H9 (cell line): ENCODE data around the gene KIF3B. TPM values are rescaled to one million over a fixed set of nuclear protein-coding genes. Genes with fewer than 3 reads are reported as not detected.

Experiments
- DNase-seq: peaks from one replicate; pipeline ENCODE4 v3.0.0-alpha.2; 2017
- H2AFZ ChIP-seq: one replicate; pipeline ENCODE4 v1.6.1; 2013; ENCODE audit warnings: mild to moderate bottlenecking, low read length, control low read depth, moderate library complexity
- H2AK5ac ChIP-seq: 2 replicates; pipeline ENCODE4 v1.6.1; 2013; ENCODE audit warnings: low read length, control low read depth, mixed read lengths; ENCODE audit not compliant: insufficient read length
- H2BK120ac ChIP-seq: one replicate; pipeline ENCODE4 v1.6.1; 2013; ENCODE audit warnings: low read depth, mild to moderate bottlenecking, low read length, control low read depth, inconsistent platforms; ENCODE audit not compliant: poor library complexity, severe bottlenecking
- H2BK12ac ChIP-seq: 2 replicates; pipeline ENCODE4 v1.6.1; 2013; ENCODE audit warnings: low read length, control low read depth, mixed read lengths, low read depth; ENCODE audit not compliant: insufficient read length
- H2BK15ac ChIP-seq: 2 replicates; pipeline ENCODE4 v1.6.1; 2013; ENCODE audit warnings: low read depth, low read length, control low read depth
- H2BK20ac ChIP-seq: one replicate; pipeline ENCODE4 v1.6.1; 2013; ENCODE audit warnings: low read depth, mild to moderate bottlenecking, low read length, control low read depth, inconsistent platforms; ENCODE audit not compliant: poor library complexity, severe bottlenecking
- H2BK5ac ChIP-seq: 2 replicates; pipeline ENCODE4 v1.6.1; 2013; ENCODE audit warnings: low read length, control low read depth, mixed read lengths; ENCODE audit not compliant: insufficient read length
- H3K14ac ChIP-seq: 2 replicates; pipeline ENCODE4 v1.6.1; 2013; ENCODE audit warnings: low read length, control low read depth; ENCODE audit not compliant: insufficient read depth
- H3K18ac ChIP-seq: 2 replicates; pipeline ENCODE4 v1.6.1; 2013; ENCODE audit warnings: low read depth, mild to moderate bottlenecking, mixed read lengths, low read length, control low read depth; ENCODE audit not compliant: insufficient read length
- H3K23ac ChIP-seq: 2 replicates; pipeline ENCODE4 v1.6.1; 2013; ENCODE audit warnings: low read length, control low read depth, mixed read lengths, low read depth; ENCODE audit not compliant: insufficient read length
- H3K23me2 ChIP-seq: 2 replicates; pipeline ENCODE4 v1.6.1; 2013; ENCODE audit warnings: low read depth, mild to moderate bottlenecking, mixed read lengths, low read length, control low read depth; ENCODE audit not compliant: insufficient read length, poor library complexity, severe bottlenecking
- H3K27ac ChIP-seq: 2 replicates; pipeline ENCODE4 v1.5.1; 2013; ENCODE audit warnings: low read length, control low read depth, mixed read lengths, low read depth; ENCODE audit not compliant: insufficient read length
- H3K27me3 ChIP-seq: 2 replicates; pipeline ENCODE4 v1.6.1; 2013; ENCODE audit warnings: low read length, control low read depth, inconsistent platforms; ENCODE audit not compliant: insufficient read depth
- H3K4ac ChIP-seq: 2 replicates; pipeline ENCODE4 v1.6.1; 2013; ENCODE audit warnings: low read depth, mild to moderate bottlenecking, control low read depth, inconsistent platforms, low read length, moderate library complexity
- H3K4me1 ChIP-seq: 2 replicates; pipeline ENCODE4 v1.6.1; 2013; ENCODE audit warnings: low read length, control low read depth, inconsistent platforms; ENCODE audit not compliant: insufficient read depth
- H3K4me2 ChIP-seq: 2 replicates; pipeline ENCODE4 v1.6.1; 2013; ENCODE audit warnings: low read length, control low read depth, mixed read lengths; ENCODE audit not compliant: insufficient read length, insufficient read depth
- H3K56ac ChIP-seq: 2 replicates; pipeline ENCODE4 v1.6.1; 2013; ENCODE audit warnings: low read depth, mild to moderate bottlenecking, mixed read lengths, low read length, control low read depth; ENCODE audit not compliant: insufficient read length
- H3K79me1 ChIP-seq: 2 replicates; pipeline ENCODE4 v1.6.1; 2013; ENCODE audit warnings: low read depth, mild to moderate bottlenecking, moderate library complexity, low read length, control low read depth, inconsistent platforms; ENCODE audit not compliant: insufficient read depth, poor library complexity, severe bottlenecking
- H3K79me2 ChIP-seq: 2 replicates; pipeline ENCODE4 v1.6.1; 2013; ENCODE audit warnings: low read length, control low read depth, inconsistent platforms; ENCODE audit not compliant: insufficient read depth
- H3K9ac ChIP-seq: 2 replicates; pipeline ENCODE4 v1.6.1; 2013; ENCODE audit warnings: low read length, control low read depth, mixed read lengths; ENCODE audit not compliant: insufficient read length; ENCODE audit errors: extremely low read depth
- H3K9me3 ChIP-seq: one replicate; pipeline ENCODE4 v1.6.1; 2013; ENCODE audit warnings: low read depth, low read length, inconsistent platforms; ENCODE audit not compliant: control insufficient read depth
- H3T11ph ChIP-seq: one replicate; pipeline ENCODE4 v1.6.1; 2013; ENCODE audit warnings: mild to moderate bottlenecking, low read length, control low read depth, inconsistent platforms
- H4K20me1 ChIP-seq: one replicate; pipeline ENCODE4 v1.6.1; 2013; ENCODE audit not compliant: control insufficient read depth, insufficient read length, insufficient read depth
- H4K5ac ChIP-seq: 2 replicates; pipeline ENCODE4 v1.6.1; 2013; ENCODE audit warnings: low read depth, mild to moderate bottlenecking, mixed read lengths, low read length, control low read depth; ENCODE audit not compliant: insufficient read length
- H4K8ac ChIP-seq: replicated peaks from 2 replicates; pipeline ENCODE4 v1.6.1; 2013; ENCODE audit warnings: low read length, control low read depth, mixed read lengths, low read depth; ENCODE audit not compliant: insufficient read length
- H4K91ac ChIP-seq: 2 replicates; pipeline ENCODE4 v1.6.1; 2013; ENCODE audit warnings: low read depth, mild to moderate bottlenecking, moderate library complexity, mixed read lengths, low read length, control low read depth; ENCODE audit not compliant: insufficient read length
- H3K27ac Mint-ChIP-seq, 3 experiments: 2 replicates in 2 of 3; 3 replicates in 1 of 3; pipeline ENCODE4 v1.8.0; 2020 to 2021; ENCODE audit warnings: mixed read lengths in 3 of 3, mild to moderate bottlenecking in 1 of 3, moderate library complexity in 1 of 3
- H3K27me3 Mint-ChIP-seq: 2 replicates; pipeline ENCODE4 v1.8.0; 2021; ENCODE audit warnings: low read depth, mild to moderate bottlenecking, moderate library complexity, mixed read lengths
- H3K36me3 Mint-ChIP-seq, 3 experiments: 2 replicates in 2 of 3; 3 replicates in 1 of 3; pipeline ENCODE4 v1.8.0; 2020 to 2021; ENCODE audit warnings: low read depth in 3 of 3, mixed read lengths in 3 of 3; ENCODE audit not compliant: insufficient read depth in 1 of 3
- H3K4me1 Mint-ChIP-seq, 2 experiments: 2 replicates each; pipeline ENCODE4 v1.8.0; 2020; ENCODE audit warnings: mixed read lengths in 2 of 2
- H3K4me3 Mint-ChIP-seq, 2 experiments: 2 replicates in 1 of 2; 3 replicates in 1 of 2; pipeline ENCODE4 v1.8.0; 2020 to 2021; ENCODE audit warnings: mild to moderate bottlenecking in 2 of 2, mixed read lengths in 2 of 2, moderate library complexity in 1 of 2
- H3K9me3 Mint-ChIP-seq, 2 experiments: 2 replicates in 1 of 2; 3 replicates in 1 of 2; pipeline ENCODE4 v1.8.0; 2020; ENCODE audit warnings: mild to moderate bottlenecking in 2 of 2, mixed read lengths in 2 of 2, moderate library complexity in 1 of 2
- WGBS: extraction: QIAGEN DNeasy Blood & Tissue Kit; methylation state at CpG from one replicate; pipeline ENCODE4 v1.1.7; 2013; ENCODE audit warnings: missing lambda C conversion rate, low lambda C conversion rate, mixed read lengths; ENCODE audit not compliant: insufficient read length; ENCODE audit errors: extremely low coverage; 5-methylcytosine and 5-hydroxymethylcytosine counted together
- total RNA-seq: library from RNA; stranded (reverse); gene quantifications from 2 replicates; pipeline ENCODE4 v1.2.1, GENCODE V29; 2021
- TF ChIP-seq, protein P1 (sequence below): fragments of 200-600 bp; sonication (generic); conservative IDR thresholded peaks from 3 replicates; pipeline ENCODE4 v1.8.0; 2021; ENCODE audit warnings: antibody characterized with exemption, mild to moderate bottlenecking

KIF3B gene
- total RNA-seq, 1 experiment from 2014 or later = 29.7 TPM

- no peak overlapping the region for H2AK5ac ChIP-seq
- H3T11ph ChIP-seq = no peak overlapping the region
- TF ChIP-seq, protein P1, sequence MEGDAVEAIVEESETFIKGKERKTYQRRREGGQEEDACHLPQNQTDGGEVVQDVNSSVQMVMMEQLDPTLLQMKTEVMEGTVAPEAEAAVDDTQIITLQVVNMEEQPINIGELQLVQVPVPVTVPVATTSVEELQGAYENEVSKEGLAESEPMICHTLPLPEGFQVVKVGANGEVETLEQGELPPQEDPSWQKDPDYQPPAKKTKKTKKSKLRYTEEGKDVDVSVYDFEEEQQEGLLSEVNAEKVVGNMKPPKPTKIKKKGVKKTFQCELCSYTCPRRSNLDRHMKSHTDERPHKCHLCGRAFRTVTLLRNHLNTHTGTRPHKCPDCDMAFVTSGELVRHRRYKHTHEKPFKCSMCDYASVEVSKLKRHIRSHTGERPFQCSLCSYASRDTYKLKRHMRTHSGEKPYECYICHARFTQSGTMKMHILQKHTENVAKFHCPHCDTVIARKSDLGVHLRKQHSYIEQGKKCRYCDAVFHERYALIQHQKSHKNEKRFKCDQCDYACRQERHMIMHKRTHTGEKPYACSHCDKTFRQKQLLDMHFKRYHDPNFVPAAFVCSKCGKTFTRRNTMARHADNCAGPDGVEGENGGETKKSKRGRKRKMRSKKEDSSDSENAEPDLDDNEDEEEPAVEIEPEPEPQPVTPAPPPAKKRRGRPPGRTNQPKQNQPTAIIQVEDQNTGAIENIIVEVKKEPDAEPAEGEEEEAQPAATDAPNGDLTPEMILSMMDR = no peak
- H3K9ac ChIP-seq = no peak overlapping the region
- no peak overlapping the region for H2BK5ac ChIP-seq
- peaks cover 6% of the 10 kb centered on the region for H3K23me2 ChIP-seq
- H3K56ac ChIP-seq = no peak overlapping the region
- peaks cover 86% of the 10 kb centered on the region for H3K27me3 Mint-ChIP-seq
- H2BK12ac ChIP-seq = no peak overlapping the region
- H3K27me3 ChIP-seq = peaks cover 31% of the 10 kb centered on the region
- no peaks in the 10 kb centered on the region for H3K79me2 ChIP-seq
- no peak overlapping the region for H4K8ac ChIP-seq
- H2BK15ac ChIP-seq = no peak overlapping the region
- H2AFZ ChIP-seq = no peak overlapping the region
- H3K27ac ChIP-seq = no peak overlapping the region
- no peak overlapping the region for H3K23ac ChIP-seq
- H4K5ac ChIP-seq = no peak overlapping the region
- DNase-seq = no peak
- no peak overlapping the region for H3K18ac ChIP-seq
- H3K14ac ChIP-seq = no peak overlapping the region
- no peaks in the 10 kb centered on the region for H4K20me1 ChIP-seq
- H3K9me3 ChIP-seq = no peaks in the 10 kb centered on the region
- H3K4me3 Mint-ChIP-seq = peak overlapping the region; percentile 62 to 80
- no peak overlapping the region for H3K4ac ChIP-seq
- no peaks in the 10 kb centered on the region for H3K79me1 ChIP-seq
- H3K27ac Mint-ChIP-seq = peak overlapping the region in 1 of 3 experiments; percentile 90; a peak in 1 of 7 replicates
- H3K9me3 Mint-ChIP-seq = no peaks in the 10 kb centered on the region; a peak in 1 of 5 replicates
- peak overlapping the region; percentile 1 for H3K4me2 ChIP-seq
- no peak overlapping the region for H4K91ac ChIP-seq
- H3K4me1 Mint-ChIP-seq = peaks cover 12 to 15% of the 10 kb centered on the region in 2 experiments
- WGBS = no CpG with 5 or more reads among the region's 11 CpGs
- H2BK120ac ChIP-seq = no peak overlapping the region
- no peaks in the 10 kb centered on the region for H3K4me1 ChIP-seq
- peaks cover 0 to 8% (median 3%) of the 10 kb centered on the region in 3 experiments; a peak in 4 of 7 replicates for H3K36me3 Mint-ChIP-seq
- H2BK20ac ChIP-seq = no peak overlapping the region
Observed at GRCh38 chr20:32359633-32360332, 82.3 kb downstream of the KIF3B start.
